ENCODE data around the gene CLMN. TPM values are rescaled to one million over a fixed set of nuclear protein-coding genes. Genes with fewer than 3 reads are reported as not detected.
A peak's percentile ranks its signal among the peaks of the same experiment; 100 is the strongest.

Gene CLMN
- total RNA-seq, 1 donor from 2014 or later: 3.9 TPM

DNA sequence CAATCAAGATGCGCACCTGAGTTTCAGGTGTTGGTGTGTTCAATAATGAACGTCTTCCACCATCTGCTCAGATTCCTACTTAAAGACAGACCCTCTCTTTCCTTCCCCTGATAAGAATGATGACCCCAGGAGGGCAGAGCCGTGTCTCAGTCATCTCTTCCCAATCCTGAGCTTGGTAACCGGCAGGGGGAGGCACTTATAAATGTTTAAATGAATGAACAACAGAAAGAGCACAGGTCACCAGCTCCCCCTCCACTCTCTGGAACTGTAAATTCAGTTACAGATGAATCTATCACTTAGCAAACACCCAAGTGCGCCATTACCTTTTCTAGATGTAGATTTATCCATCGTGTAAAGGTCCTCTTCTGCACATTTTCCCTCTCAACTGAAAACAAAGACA is 90.0 kb downstream of the CLMN start:
- FAIRE-seq: no peak
- TF ChIP-seq CTCF (IDR thresholded peaks at IDR 0.05; ENCODE audit: insufficient read depth, low read length, severe bottlenecking): peak; percentile 1
- no peaks in the 10 kb centered on the region for H3K27me3 ChIP-seq (ENCODE audit: control insufficient read depth, insufficient read depth, low read length)
- no peak for DNase-seq (ENCODE audit: low read depth)
- H3K36me3 ChIP-seq (ENCODE audit: control insufficient read depth, insufficient read depth, low read length): no peaks in the 10 kb centered on the region
- no peak overlapping the region for H3K4me3 ChIP-seq (ENCODE audit: low read depth, low read length)

GRCh38 chr14:95228240-95228639 is 91.5 kb downstream of the CLMN start:
- Histone ChIP-seq H3K4me3 (ENCODE audit: low read depth, low read length) (no peak overlapping the region), H3K27me3 (ENCODE audit: control insufficient read depth, insufficient read depth, low read length) (no peaks in the 10 kb centered on the region), H3K36me3 (ENCODE audit: control insufficient read depth, insufficient read depth, low read length) (no peaks in the 10 kb centered on the region)
- no peak for FAIRE-seq
- TF ChIP-seq CTCF (IDR thresholded peaks at IDR 0.05; ENCODE audit: insufficient read depth, low read length, severe bottlenecking): peak; percentile 19
- DNase-seq (ENCODE audit: low read depth): peak; percentile 33

DNA sequence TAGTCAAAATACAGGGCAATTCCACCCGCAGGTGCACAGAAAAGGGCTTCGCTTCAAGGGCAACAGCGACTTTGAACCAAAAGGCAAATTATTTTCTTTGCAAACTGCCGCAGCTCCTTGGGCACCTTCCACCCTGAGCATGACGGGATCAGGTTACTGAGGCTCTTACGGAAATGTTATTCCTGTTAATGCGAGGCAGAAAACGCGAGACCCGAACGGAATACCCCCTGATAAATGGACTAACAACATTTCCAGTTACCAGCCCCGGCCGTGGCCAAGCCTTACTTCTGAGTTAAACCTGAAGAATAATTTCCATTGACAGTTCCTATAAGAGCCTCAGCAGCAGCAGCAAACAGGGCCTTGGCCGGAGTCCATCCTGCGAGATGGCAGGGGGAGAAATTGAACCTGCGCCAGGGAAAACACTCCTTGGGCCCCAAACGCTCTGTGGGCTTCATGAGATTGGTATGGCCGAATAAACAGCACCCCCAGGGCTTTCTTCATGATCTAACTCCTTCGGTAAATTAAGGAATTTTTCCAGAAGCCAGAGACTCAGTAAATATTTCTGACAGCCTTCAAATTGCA is 92.3 kb downstream of the CLMN start:
- no peaks in the 10 kb centered on the region for H3K36me3 ChIP-seq (ENCODE audit: control insufficient read depth, insufficient read depth, low read length)
- FAIRE-seq (no peak), DNase-seq (ENCODE audit: low read depth) (peak; percentile 15)
- no peaks in the 10 kb centered on the region for H3K27me3 ChIP-seq (ENCODE audit: control insufficient read depth, insufficient read depth, low read length)
- TF ChIP-seq CTCF (IDR thresholded peaks at IDR 0.05; ENCODE audit: insufficient read depth, low read length, severe bottlenecking): no peak
- H3K4me3 ChIP-seq (ENCODE audit: low read depth, low read length): no peak overlapping the region

- Histone ChIP-seq H3K36me3 (ENCODE audit: control insufficient read depth, insufficient read depth, low read length) (no peaks in the 10 kb centered on the region), H3K27me3 (ENCODE audit: control insufficient read depth, insufficient read depth, low read length) (no peaks in the 10 kb centered on the region), H3K4me3 (ENCODE audit: low read depth, low read length) (no peak overlapping the region)
- TF ChIP-seq CTCF (IDR thresholded peaks at IDR 0.05; ENCODE audit: insufficient read depth, low read length, severe bottlenecking): no peak
- DNase-seq (ENCODE audit: low read depth) (no peak), FAIRE-seq (no peak)
Observed at GRCh38 chr14:95226801-95227200, 92.9 kb downstream of the CLMN start.

DNA sequence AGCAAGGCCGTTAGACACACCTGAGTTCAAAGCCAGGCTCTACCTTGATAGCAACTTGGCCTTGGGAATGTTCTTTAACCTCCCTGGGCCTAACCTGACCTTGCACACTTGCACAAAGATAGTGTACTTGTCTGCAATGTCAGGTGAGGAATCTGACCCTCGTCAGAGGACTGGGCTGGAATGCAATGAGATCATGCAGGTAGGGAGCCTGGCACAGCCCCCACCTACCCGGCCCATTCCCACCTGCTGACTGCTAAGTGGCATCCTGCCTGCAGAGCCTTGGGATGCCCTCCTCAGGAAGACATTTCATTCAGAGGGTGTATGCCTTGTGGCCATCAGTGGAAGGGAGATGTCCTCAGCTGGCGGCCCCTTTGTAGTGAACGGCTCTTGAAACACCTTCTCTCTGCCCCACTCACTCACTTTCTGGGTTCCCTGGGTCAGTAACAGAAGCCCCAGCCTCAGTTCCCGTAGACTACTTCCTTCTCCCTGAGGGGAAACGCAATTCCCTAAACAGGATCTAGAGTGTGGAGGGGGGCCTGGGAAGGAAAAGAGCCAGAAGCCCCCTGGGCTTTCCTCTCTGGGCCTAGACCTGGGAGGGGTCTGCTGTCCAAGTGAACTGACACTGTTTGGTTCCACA is 94.3 kb downstream of the CLMN start:
- no peak for FAIRE-seq
- H3K27me3 ChIP-seq (ENCODE audit: control insufficient read depth, insufficient read depth, low read length): no peaks in the 10 kb centered on the region
- peaks cover 2% of the 10 kb centered on the region for H3K36me3 ChIP-seq (ENCODE audit: control insufficient read depth, insufficient read depth, low read length)
- no peak for DNase-seq (ENCODE audit: low read depth)
- no peak for TF ChIP-seq CTCF (IDR thresholded peaks at IDR 0.05; ENCODE audit: insufficient read depth, low read length, severe bottlenecking)
- no peak overlapping the region for H3K4me3 ChIP-seq (ENCODE audit: low read depth, low read length)
